ENCODE results near the gene CNOT3. TPM values are rescaled to one million over a fixed set of nuclear protein-coding genes. Genes with fewer than 3 reads are reported as not detected.

Gene CNOT3
- total and polyA plus RNA-seq, 2 of the 13 experiments (the other 11 are each of a cell fraction or from before 2014, with no cell fraction given), result 4.3 to 5.8 TPM

DNA sequence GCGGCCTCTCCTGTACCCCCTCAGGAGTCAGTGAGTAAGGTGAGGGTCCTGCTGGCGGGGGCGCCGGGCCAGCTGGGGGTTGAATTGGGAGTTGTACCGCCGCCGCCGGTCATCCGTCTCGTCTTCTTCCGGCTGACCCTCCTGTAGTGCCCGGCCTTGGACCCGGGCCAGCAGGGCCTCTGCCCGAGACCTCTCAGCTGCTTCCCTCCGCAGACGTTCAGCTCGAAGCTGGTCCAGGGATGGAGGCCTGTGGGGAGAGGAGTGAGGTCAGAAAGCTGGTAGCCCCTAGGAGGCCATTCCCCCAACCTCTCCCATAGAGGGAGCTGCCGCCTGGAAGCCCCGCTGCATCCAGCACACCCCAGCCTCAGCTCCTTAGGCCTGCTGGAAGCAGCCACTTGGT is 18.1 kb downstream of the CNOT3 start (continued):
- TF ChIP-seq, protein P1, sequence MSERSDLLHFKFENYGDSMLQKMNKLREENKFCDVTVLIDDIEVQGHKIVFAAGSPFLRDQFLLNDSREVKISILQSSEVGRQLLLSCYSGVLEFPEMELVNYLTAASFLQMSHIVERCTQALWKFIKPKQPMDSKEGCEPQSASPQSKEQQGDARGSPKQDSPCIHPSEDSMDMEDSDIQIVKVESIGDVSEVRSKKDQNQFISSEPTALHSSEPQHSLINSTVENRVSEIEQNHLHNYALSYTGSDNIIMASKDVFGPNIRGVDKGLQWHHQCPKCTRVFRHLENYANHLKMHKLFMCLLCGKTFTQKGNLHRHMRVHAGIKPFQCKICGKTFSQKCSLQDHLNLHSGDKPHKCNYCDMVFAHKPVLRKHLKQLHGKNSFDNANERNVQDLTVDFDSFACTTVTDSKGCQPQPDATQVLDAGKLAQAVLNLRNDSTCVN (CRISPR knock-in tag; IDR thresholded peaks at IDR 0.05; ENCODE audit: borderline replicate concordance), result no peak
- TF ChIP-seq SP140L (CRISPR knock-in tag; IDR thresholded peaks at IDR 0.05; ENCODE audit: borderline replicate concordance) (no peak), TARDBP (CRISPR knock-in tag; IDR thresholded peaks at IDR 0.05) (no peak), EP300 (IDR thresholded peaks at IDR 0.05; ENCODE audit: low read depth in 2 of 2, low read length in 2 of 2) (no peak), EP300 (CRISPR knock-in tag; IDR thresholded peaks at IDR 0.05; ENCODE audit: borderline replicate concordance) (no peak), ZNF670 (CRISPR knock-in tag; IDR thresholded peaks at IDR 0.05; ENCODE audit: borderline replicate concordance) (no peak), ZNF232 (CRISPR knock-in tag; IDR thresholded peaks at IDR 0.05; ENCODE audit: borderline replicate concordance) (no peak), CREB1 (IDR thresholded peaks at IDR 0.05) (no peak), CREB1 (CRISPR knock-in tag; IDR thresholded peaks at IDR 0.05) (no peak), TEAD3 (CRISPR knock-in tag; optimal IDR thresholded peaks at IDR 0.05; ENCODE audit: borderline replicate concordance) (no peak), ZNF329 (CRISPR knock-in tag; IDR thresholded peaks at IDR 0.05; ENCODE audit: low read depth) (no peak), FOSL1 (CRISPR knock-in tag; IDR thresholded peaks at IDR 0.05; ENCODE audit: borderline replicate concordance) (no peak)
- TF ChIP-seq, protein P2, sequence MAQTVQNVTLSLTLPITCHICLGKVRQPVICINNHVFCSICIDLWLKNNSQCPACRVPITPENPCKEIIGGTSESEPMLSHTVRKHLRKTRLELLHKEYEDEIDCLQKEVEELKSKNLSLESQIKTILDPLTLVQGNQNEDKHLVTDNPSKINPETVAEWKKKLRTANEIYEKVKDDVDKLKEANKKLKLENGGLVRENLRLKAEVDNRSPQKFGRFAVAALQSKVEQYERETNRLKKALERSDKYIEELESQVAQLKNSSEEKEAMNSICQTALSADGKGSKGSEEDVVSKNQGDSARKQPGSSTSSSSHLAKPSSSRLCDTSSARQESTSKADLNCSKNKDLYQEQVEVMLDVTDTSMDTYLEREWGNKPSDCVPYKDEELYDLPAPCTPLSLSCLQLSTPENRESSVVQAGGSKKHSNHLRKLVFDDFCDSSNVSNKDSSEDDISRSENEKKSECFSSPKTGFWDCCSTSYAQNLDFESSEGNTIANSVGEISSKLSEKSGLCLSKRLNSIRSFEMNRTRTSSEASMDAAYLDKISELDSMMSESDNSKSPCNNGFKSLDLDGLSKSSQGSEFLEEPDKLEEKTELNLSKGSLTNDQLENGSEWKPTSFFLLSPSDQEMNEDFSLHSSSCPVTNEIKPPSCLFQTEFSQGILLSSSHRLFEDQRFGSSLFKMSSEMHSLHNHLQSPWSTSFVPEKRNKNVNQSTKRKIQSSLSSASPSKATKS (CRISPR knock-in tag; IDR thresholded peaks at IDR 0.05), result no peak

All from HepG2 (cell line).